PC-9 (cell line): Measurements from ENCODE around the gene CDK5RAP2. TPM values are rescaled to one million over a fixed set of nuclear protein-coding genes. Genes with fewer than 3 reads are reported as not detected.
"Not testable (repeated sequence)": the region's sequence is repeated elsewhere in the genome, so short reads cannot be mapped to it uniquely, and the experiment has no call there.

Experiments used
- BruUV-seq: library from RNA; stranded (reverse); fragments of 400-500 nt; replicated peaks from 2 replicates; lab custom pipeline; 2021; lab: Mats Ljungman, UMichigan
- CTCF ChIA-PET: fragments of 300-600 bp; sonication (Branson Sonifier 250); formaldehyde crosslinking; loops from one replicate; lab custom pipeline; 2022; ENCODE audit warnings: antibody characterized with exemption; lab: Charles Lee
- POLR2A ChIA-PET: fragments of 300-600 bp; sonication (Branson Sonifier 250); formaldehyde crosslinking; loops from one replicate; lab custom pipeline; 2022; ENCODE audit warnings: antibody characterized with exemption; ENCODE audit not compliant: unreplicated experiment; lab: Charles Lee
- DNase-seq, 2 experiments: peaks; one replicate each; pipeline versions ENCODE4 v3.0.0 to v3.0.0-alpha.2; 2015 to 2022; ENCODE audit warnings: mixed read lengths in 1 of 2
- H2AFZ ChIP-seq: fragments of 200-600 bp; sonication (generic); 2 replicates; pipeline ENCODE4 v1.8.1; 2017; ENCODE audit warnings: antibody characterized with exemption
- H3F3A ChIP-seq: fragments of 200-600 bp; sonication (generic); 2 replicates; pipeline ENCODE4 v1.8.1; 2017; ENCODE audit warnings: antibody characterized with exemption, mild to moderate bottlenecking, low read depth; ENCODE audit not compliant: insufficient read depth
- H3K27ac ChIP-seq: fragments of 200-600 bp; sonication (generic); 2 replicates; pipeline ENCODE4 v1.6.1; 2016; ENCODE audit warnings: mixed run types
- H3K27me3 ChIP-seq: fragments of 200-600 bp; sonication (generic); 2 replicates; pipeline ENCODE4 v1.6.1; 2016; ENCODE audit warnings: low read depth, mixed run types; ENCODE audit not compliant: insufficient read depth
- H3K36me3 ChIP-seq: fragments of 200-600 bp; sonication (generic); 2 replicates; pipeline ENCODE4 v1.6.1; 2016; ENCODE audit warnings: low read depth, mixed run types
- H3K4me1 ChIP-seq: fragments of 200-600 bp; sonication (generic); replicated peaks from 2 replicates; pipeline ENCODE4 v1.6.1; 2016; ENCODE audit warnings: mixed run types; ENCODE audit not compliant: insufficient read depth
- H3K4me2 ChIP-seq: fragments of 200-600 bp; sonication (generic); 2 replicates; pipeline ENCODE4 v1.6.1; 2017; ENCODE audit warnings: mixed run types
- H3K4me3 ChIP-seq: fragments of 200-600 bp; sonication (generic); 2 replicates; pipeline ENCODE4 v1.6.1; 2016; ENCODE audit warnings: mixed run types
- H3K79me2 ChIP-seq: fragments of 200-600 bp; sonication (generic); 2 replicates; pipeline ENCODE4 v1.6.1; 2017; ENCODE audit warnings: low read depth, mixed run types
- H3K9me2 ChIP-seq: fragments of 200-600 bp; sonication (generic); 2 replicates; pipeline ENCODE4 v1.8.1; 2017; ENCODE audit warnings: mild to moderate bottlenecking; ENCODE audit not compliant: insufficient read depth
- H3K9me3 ChIP-seq: fragments of 200-600 bp; sonication (generic); 2 replicates; pipeline ENCODE4 v1.8.1; 2016; ENCODE audit warnings: low read depth; ENCODE audit not compliant: insufficient read depth
- H4K20me1 ChIP-seq: fragments of 200-600 bp; sonication (generic); 2 replicates; pipeline ENCODE4 v1.8.1; 2017; ENCODE audit not compliant: insufficient read depth
- CTCF ChIP-seq: fragments of 200-600 bp; sonication (generic); conservative IDR thresholded peaks from 2 replicates; pipeline ENCODE4 v1.6.1; 2017; ENCODE audit warnings: mixed run types, antibody characterized with exemption, mild to moderate bottlenecking, moderate library complexity
- EZH2 ChIP-seq: fragments of 200-600 bp; sonication (generic); IDR thresholded peaks from 2 replicates; pipeline ENCODE4 v1.8.0; 2017; ENCODE audit warnings: antibody characterized with exemption, low read depth
- intact Hi-C: fragments of 100-400 bp; cut with micrococcal nuclease; formaldehyde crosslinking; loops from one replicate; pipeline ENCODE4 v1.10.0; 2022; ENCODE audit not compliant: unreplicated experiment
- total RNA-seq: library from RNA; stranded (reverse); gene quantifications from 2 replicates; pipeline ENCODE4 v1.2.3, GENCODE V29; 2021

Gene CDK5RAP2
- total RNA-seq, 1 experiment from 2014 or later: 113 TPM

DNA sequence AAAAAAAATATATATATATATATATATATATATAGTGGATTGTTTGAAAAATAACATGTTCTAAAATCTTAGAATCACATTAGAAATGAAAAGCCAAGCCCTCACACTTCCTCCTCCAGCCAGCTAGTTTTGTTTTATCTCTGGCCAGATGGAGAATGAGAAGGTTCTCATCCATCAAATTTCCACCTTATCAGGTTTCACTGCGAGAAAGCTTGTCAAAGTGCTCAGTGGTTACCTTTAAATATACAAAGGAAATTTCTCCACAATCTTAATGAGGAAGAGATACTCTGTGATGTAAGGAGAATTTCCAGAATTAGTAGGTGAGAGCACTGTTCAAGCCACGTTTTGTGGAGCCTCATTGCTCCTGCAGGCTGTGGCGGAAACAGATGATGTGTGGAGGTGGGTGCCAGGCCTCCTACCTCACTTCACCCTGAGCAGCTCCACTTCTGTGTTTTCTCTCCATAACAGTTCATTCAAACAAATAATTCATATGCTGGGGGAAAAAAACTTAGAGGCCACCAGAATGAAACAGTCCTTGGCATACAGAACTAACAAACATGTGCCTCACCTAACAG lies 71.9 kb downstream of the CDK5RAP2 start:
- Histone ChIP-seq H3K79me2 (no peaks in the 10 kb centered on the region), H3K4me1 (no peaks in the 10 kb centered on the region), H3K4me3 (no peak overlapping the region), H3K36me3 (0 out of 2 replicates have a peak, but pooled peaks cover 14% of the 10 kb centered on the region), H3K9me3 (no peaks in the 10 kb centered on the region), H3K27me3 (no peaks in the 10 kb centered on the region), H3F3A (no peaks in the 10 kb centered on the region), H3K27ac (no peak overlapping the region), H3K9me2 (no peaks in the 10 kb centered on the region), H3K4me2 (no peak overlapping the region), H4K20me1 (no peaks in the 10 kb centered on the region), H2AFZ (no peak overlapping the region)
- BruUV-seq: no TSS peak
- TF ChIP-seq CTCF (no peak), EZH2 (no peak)
- no peak for DNase-seq
- intact Hi-C loops: no loop called here
- ChIA-PET POLR2A (no interaction called here), CTCF (no interaction called here)

GRCh38 chr9:120505186-120505585 lies 74.8 kb downstream of the CDK5RAP2 start:
- H3K79me2 ChIP-seq: no peaks in the 10 kb centered on the region
- H3K27ac ChIP-seq: no peak overlapping the region
- no peaks in the 10 kb centered on the region for H3F3A ChIP-seq
- H4K20me1 ChIP-seq: no peaks in the 10 kb centered on the region
- no peak for TF ChIP-seq EZH2
- TF ChIP-seq CTCF: no peak
- BruUV-seq: no TSS peak
- CTCF ChIA-PET: no interaction called here
- no peak for DNase-seq
- H3K4me2 ChIP-seq: no peak overlapping the region
- H3K27me3 ChIP-seq: no peaks in the 10 kb centered on the region
- no peaks in the 10 kb centered on the region for H3K9me2 ChIP-seq
- no peak overlapping the region for H2AFZ ChIP-seq
- no peaks in the 10 kb centered on the region for H3K4me1 ChIP-seq
- H3K36me3 ChIP-seq: 0 out of 2 replicates have a peak, but pooled peaks cover 4% of the 10 kb centered on the region
- intact Hi-C loops: no loop called here
- no peak overlapping the region for H3K4me3 ChIP-seq
- POLR2A ChIA-PET: no interaction called here
- H3K9me3 ChIP-seq: no peaks in the 10 kb centered on the region

- ChIA-PET CTCF (no interaction called here), POLR2A (no interaction called here)
- H4K20me1 ChIP-seq: no peaks in the 10 kb centered on the region
- no TSS peak for BruUV-seq
- no peak overlapping the region for H2AFZ ChIP-seq
- no peaks in the 10 kb centered on the region for H3K27me3 ChIP-seq
- no peak overlapping the region for H3K27ac ChIP-seq
- H3K9me3 ChIP-seq: no peaks in the 10 kb centered on the region
- no peaks in the 10 kb centered on the region for H3K4me1 ChIP-seq
- no peaks in the 10 kb centered on the region for H3K9me2 ChIP-seq
- no peak for DNase-seq
- no peaks in the 10 kb centered on the region for H3F3A ChIP-seq
- H3K4me2 ChIP-seq: no peak overlapping the region
- no peaks in the 10 kb centered on the region for H3K36me3 ChIP-seq
- TF ChIP-seq CTCF: no peak
- TF ChIP-seq EZH2: no peak
- H3K79me2 ChIP-seq: no peaks in the 10 kb centered on the region
- no peak overlapping the region for H3K4me3 ChIP-seq
- intact Hi-C loops: no loop called here
Observed at GRCh38 chr9:120500733-120501132, 79.2 kb downstream of the CDK5RAP2 start.

- POLR2A ChIA-PET, CTCF ChIA-PET: not testable (repeated sequence)
Observed at GRCh38 chr9:120497865-120498264, 82.1 kb downstream of the CDK5RAP2 start.

GRCh38 chr9:120496438-120496837 lies 83.5 kb downstream of the CDK5RAP2 start:
- intact Hi-C loops, H3K9me2 ChIP-seq, H3F3A ChIP-seq, H3K9me3 ChIP-seq, H3K4me3 ChIP-seq, H4K20me1 ChIP-seq, BruUV-seq, H2AFZ ChIP-seq, H3K4me2 ChIP-seq, H3K4me1 ChIP-seq, POLR2A ChIA-PET, H3K79me2 ChIP-seq, H3K27me3 ChIP-seq, CTCF ChIA-PET, H3K36me3 ChIP-seq, DNase-seq, H3K27ac ChIP-seq: not testable (repeated sequence)

More at GRCh38 chr9:120497865-120498264, 82.1 kb downstream of the CDK5RAP2 start:
- H3K9me2 ChIP-seq, intact Hi-C loops, H3K27me3 ChIP-seq, H3K9me3 ChIP-seq, H3K4me2 ChIP-seq, H3K27ac ChIP-seq, H3K36me3 ChIP-seq, DNase-seq, H2AFZ ChIP-seq, H3F3A ChIP-seq, H4K20me1 ChIP-seq, H3K79me2 ChIP-seq, BruUV-seq, H3K4me3 ChIP-seq, H3K4me1 ChIP-seq: not testable (repeated sequence)
